Cortex of kidney (tissue), 1 donor: ENCODE results near the gene BMI1.
"Not testable (repeated sequence)": the region's sequence is repeated elsewhere in the genome, so short reads cannot be mapped to it uniquely, and the experiment has no call there.

Experiments
- DNase-seq: peaks from one replicate; lab custom pipeline; 2025; lab: John Stamatoyannopoulos, UW

BMI1 gene

GRCh38 chr10:22320591-22321155 is at the start of gene BMI1:
Gene BMI1 (plus strand): TSS chr10:22321099. CDS start chr10:22326450, 5,351 bp downstream.
- DNase-seq = peak; percentile 26

GRCh38 chr10:22271786-22272185 is 49.1 kb upstream of the BMI1 start:
- no peak for DNase-seq

DNA sequence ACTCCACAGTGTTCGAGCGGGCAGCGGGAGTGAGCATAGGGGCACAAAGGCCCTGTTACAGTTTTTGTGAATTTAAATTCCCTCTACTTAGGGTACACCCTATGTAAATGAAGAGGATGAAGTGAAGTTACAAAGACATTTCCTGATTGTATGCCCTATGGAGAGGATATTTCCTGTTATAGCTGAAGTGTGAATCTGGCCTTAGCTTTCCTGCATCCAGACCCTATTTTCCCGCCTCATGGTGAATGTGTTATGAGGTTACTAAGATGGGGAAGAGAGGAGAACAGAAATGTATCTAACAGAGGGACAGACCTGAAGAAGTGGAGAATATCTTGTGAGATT is 42.5 kb upstream of the BMI1 start:
- DNase-seq = no peak

GRCh38 chr10:22280078-22280477 is 40.8 kb upstream of the BMI1 start:
- no peak for DNase-seq

DNA sequence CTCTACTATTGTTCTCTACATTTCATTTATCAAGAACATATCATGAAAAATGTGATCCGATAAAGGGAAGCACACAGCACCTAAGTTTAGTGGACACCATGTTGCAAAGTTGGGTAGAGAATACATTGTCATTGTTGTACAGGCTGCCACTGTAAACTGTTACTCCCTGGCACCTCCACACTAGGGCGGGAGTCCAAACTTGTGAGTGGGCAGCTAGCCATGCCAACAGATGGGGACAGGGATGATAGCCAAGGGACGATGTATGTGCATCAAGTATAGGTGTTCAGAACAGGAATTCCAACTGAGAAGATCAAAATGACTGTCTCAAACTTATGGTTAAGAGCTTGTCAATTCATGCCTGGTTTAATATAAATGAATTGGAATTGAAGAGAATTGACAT is 35.8 kb upstream of the BMI1 start:
- DNase-seq = no peak

DNA sequence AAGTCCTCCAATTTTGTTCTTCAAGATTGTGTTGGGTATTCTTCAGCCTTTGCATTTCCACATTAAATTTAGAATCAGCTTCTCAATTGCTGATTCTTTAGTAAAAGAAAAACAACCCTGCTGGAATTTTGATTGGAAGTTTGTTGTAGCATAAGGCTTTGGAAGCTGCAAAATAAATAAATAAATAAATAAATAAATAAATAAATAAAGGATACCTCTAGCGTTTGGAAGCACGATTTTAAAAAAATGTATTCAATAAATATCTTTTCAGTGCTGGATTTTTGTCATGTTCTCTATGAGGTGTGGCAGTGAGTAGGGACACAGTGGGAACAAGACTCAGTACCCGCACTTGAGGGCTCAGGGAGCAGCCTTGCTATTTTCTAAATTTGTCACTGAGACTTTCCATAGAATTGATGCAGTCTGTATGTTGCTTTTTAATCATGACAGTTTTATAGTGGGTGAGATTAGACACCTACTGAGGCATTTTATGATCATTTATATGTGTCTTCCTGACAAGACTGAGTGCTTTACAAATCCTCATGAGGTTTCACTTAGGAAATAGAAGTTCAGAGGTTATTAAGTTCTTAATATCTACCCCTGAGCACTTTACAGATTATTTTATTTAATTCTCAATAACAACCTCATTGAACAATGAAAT is 27.0 kb upstream of the BMI1 start:
- DNase-seq = no peak

DNA sequence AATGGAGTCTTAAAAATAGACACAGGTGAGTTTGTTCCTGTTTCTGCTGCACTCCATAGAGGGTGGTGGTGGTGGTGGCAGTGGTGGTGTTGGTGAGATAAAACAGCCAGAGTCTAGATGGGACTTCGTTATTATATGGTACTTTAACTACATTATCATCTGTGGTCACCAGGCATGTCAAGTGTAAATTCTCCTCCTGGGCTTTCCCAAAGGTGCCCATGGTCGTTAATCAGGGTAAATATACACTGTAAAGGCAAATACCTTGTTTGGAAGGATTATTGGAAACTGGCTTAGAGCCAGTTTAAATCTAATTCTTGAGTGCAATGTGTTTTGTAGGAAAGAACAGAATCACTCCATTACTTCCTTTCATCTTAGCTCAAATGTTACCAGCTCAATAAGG is 26.2 kb upstream of the BMI1 start:
- DNase-seq = no peak

DNA sequence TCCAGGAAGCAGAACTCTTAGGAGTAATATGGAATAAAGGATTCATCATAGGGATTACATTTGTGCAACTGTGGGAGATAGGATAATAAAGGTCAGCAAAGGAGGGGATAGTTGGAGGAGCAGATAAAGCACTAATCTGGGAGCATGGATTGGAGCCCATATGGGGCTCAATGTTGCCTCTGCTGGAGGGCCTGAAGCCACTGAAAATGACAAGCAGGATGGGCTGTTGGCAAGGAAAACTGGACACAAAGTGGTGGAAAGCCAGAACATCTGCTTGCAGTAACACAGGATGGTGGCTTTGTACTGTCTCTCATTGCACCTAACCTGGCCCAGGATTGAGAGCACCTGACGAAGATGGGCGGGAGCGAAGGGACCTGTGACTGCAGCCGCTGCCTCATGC is 19.7 kb upstream of the BMI1 start:
- no peak for DNase-seq

DNA sequence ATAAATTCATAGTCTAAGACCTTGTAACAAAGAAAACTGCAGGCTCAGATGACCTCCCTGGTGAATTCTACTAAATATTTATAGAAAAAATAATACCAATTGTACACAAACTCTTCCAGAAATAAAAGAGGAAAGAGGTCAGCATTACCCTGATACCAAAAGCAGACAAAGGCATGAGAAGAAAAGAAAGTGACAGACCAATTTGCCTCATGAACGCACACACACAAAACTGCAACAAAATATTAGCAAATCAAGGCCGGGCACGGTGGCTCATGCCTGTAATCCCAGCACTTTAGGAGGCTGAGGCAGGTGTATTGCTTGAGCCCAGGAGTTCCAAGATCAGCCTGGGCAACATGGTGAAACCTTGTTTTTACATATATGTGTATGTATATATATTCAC is 17.4 kb upstream of the BMI1 start:
- no peak for DNase-seq

DNA sequence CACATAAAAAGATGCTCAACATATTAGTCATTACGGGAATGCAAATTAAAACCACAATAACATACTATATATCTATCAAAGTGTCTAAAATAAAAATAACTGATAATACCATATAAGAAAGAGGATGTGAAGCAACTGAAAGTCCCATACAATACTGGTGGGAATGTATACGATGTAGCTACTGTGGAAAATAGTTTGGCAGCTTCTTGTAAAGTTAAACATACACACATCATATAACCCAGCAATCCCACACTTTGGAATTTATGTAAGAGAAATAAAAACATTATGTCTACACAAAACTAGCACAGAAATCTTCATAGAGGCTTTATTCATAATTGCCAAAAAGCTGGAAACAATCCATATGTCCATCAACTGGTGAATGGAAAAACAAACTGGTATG is 15.2 kb upstream of the BMI1 start:
- DNase-seq = no peak

- DNase-seq = no peak
These were observed 12.5 kb upstream of the BMI1 start for GRCh38 chr10:22308390-22308789.

DNA sequence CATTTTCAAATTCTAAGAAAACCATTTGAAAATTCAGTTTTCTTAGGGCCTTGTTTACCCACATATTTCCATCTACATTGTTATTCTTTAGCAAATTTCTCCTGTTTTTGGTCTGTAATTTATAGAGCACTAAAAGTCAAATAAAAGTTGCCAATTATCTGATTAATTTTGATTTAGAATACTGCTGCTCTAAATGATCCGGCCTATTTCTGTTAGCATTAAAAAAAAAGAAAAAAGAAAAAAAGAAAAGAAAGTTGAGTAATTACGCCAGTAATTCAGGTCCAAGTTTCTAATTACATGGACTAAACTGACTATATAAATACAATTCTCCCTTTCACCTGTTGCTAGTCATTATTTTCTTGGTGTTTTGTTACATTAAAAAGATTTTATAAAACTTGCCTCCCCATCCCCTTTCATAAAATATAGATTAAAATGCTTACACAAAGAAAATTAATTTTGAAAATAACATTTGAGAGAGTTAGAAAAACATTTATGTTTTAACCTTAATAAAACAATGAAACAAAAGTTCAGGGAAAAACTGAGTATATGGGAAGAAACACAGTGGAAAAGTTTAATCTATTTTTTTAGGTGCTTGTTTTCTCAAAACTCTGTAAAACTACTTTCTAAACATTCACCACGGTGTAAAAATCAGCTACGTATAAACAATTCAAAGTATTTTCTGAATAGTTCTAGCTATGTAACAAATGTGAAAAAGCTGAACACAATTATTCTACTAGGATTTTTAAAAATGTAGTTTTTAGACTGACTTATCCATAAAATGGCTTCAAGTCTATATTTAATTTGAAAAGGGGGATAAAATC is 11.5 kb upstream of the BMI1 start:
- DNase-seq = no peak

DNA sequence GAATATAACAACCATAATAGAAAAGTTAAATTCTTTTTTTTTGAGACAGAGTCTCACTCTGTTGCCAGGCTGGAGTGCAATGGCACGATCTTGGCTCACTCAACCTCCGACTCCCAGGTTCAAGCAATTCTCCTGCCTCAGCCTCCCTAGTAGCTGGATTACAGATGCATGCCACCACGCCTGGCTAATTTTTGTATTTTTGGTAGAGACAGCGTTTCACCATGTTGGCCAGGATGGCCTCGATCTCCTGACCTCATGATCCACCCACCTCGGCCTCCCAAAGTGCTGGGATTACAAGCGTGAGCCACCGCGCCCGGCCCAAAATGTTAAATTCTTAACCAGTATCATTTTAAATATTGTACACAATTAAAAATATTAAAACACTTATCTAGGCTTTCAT is 10.9 kb upstream of the BMI1 start:
- DNase-seq = not testable (repeated sequence)

GRCh38 chr10:22310928-22311327 is 10.0 kb upstream of the BMI1 start:
- no peak for DNase-seq

GRCh38 chr10:22314852-22315251 is 6.0 kb upstream of the BMI1 start:
- DNase-seq = no peak

DNA sequence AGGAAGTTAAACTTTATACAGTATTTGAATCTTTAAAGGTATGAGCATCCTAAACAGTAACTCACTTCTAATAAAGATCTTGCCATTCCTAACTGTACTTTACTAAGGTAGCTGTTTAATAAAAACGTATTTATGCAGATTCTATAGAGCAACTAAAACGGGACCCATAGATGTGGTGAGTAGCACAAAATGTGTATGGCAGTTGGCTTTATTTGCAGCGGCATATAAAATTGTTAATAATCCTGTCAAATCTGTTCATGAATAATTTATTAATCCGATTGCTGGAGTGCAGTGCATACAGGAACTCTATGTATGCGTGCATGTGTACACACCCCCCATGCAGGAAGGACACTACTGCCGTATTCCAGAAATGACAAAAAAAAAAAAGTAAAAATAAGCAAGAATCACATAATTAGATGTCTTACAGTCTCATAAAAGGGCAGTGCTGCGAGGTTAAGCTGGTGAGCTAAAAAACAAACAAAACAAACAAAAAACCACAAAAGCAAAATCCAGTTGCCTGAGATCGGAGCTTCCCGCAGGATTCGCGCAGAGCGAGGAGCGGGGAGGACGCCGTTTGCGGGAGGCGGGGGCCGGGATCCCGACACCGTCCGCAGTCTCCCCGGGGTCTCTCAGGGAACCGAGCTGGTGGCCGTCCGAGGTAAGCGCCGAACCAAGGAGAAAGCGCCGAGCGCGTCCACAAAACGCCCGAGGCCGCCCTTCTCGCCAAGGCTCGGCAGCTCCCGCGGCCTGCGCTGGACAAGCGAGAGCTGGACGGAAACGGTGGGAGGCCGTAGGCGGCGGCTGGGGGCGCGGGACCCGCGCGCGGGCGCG is 5.2 kb upstream of the BMI1 start:
- no peak for DNase-seq

DNA sequence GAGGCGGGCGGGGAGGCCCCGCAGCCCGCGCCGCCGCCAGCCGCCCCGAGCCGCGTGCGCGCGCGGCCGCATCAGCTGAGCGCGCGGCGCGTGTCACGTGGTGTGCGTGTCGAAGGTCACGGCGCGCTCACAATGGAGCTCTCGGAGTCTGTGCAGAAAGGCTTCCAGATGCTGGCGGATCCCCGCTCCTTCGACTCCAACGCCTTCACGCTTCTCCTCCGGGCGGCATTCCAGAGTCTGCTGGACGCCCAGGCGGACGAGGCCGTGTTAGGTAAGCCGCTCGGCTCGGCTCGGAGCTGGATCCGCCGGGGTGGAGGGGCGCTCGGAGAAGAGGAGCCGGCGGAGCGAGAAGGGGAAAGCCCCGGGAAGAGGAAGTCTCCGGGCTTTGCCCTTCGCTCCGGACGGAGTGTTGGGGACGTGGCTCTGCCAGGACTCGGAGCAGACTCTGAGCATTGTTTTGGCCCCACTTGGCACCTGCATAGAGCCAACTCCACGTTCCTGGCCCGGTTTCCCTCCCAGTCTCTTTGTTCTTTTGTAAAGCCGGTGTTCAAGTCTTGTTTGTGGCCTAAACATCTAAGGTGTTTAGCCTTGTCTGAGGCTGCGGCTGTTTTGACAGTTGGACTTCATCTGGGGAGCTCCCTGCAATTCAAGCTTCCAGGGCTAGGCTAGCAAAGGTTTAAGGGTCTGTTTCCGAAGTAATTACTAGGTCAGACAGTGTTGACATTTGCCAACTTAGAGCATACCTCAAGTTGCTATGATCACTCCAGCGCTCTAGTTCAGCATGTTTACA is 4.4 kb upstream of the BMI1 start, which contains the start of gene COMMD3:
Gene COMMD3 (plus strand): TSS at position 103 of the 790 bp plus-strand sequence. CDS start 30 bp downstream, at position 133.
- peak; percentile 32 for DNase-seq

DNA sequence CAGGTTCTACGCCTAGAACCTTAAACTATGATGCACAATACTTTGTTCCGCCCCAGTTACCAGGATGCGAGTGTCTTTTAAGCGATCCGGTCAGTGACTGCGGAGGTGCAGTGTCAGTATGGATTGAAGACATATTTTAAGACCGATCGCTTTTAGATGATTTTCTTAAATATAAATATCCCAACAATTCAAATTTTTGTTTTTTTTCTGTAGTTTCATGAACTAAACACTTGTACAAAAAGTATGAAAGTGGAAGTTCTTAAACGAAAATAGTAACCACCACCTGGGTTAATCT is 3.9 kb upstream of the BMI1 start:
- no peak for DNase-seq

- DNase-seq = no peak
These were observed 2.9 kb upstream of the BMI1 start for GRCh38 chr10:22317771-22318565.

GRCh38 chr10:22318772-22319171 is 2.1 kb upstream of the BMI1 start:
- no peak for DNase-seq

- no peak for DNase-seq
These were observed 1.3 kb upstream of the BMI1 start for GRCh38 chr10:22319547-22319979.
